Liver (tissue), 9 donors: Measurements from ENCODE around the gene PPP6C. TPM values are rescaled to one million over a fixed set of nuclear protein-coding genes. Genes with fewer than 3 reads are reported as not detected.

Source experiments
- DNase-seq: peaks from one replicate; pipeline ENCODE4 v3.0.0-alpha.2; 2017; ENCODE audit warnings: low spot score
- H3K27ac ChIP-seq, 2 donors: one replicate each; pipeline ENCODE4 v1.7.0; 2013; ENCODE audit warnings: inconsistent platforms in 2 of 2, low read length in 2 of 2, control low read depth in 1 of 2, low read depth in 1 of 2, mild to moderate bottlenecking in 1 of 2
- H3K27me3 ChIP-seq, 4 donors: one replicate each; pipeline versions ENCODE4 v1.6.1 to v1.7.0; 2013; ENCODE audit warnings: low read length in 3 of 4, inconsistent platforms in 1 of 4, mild to moderate bottlenecking in 1 of 4, moderate library complexity in 1 of 4; ENCODE audit not compliant: control insufficient read depth in 4 of 4, insufficient read depth in 4 of 4
- H3K36me3 ChIP-seq, 4 donors: one replicate each; pipeline versions ENCODE4 v1.6.1 to v1.7.0; 2013; ENCODE audit warnings: low read length in 3 of 4, mild to moderate bottlenecking in 3 of 4, low read depth in 1 of 4, moderate library complexity in 1 of 4; ENCODE audit not compliant: control insufficient read depth in 4 of 4, insufficient read depth in 3 of 4
- H3K4me1 ChIP-seq, 4 donors: one replicate each; pipeline versions ENCODE4 v1.6.1 to v1.7.0; 2013; ENCODE audit warnings: low read length in 3 of 4, mild to moderate bottlenecking in 3 of 4, moderate library complexity in 1 of 4; ENCODE audit not compliant: control insufficient read depth in 4 of 4, insufficient read depth in 4 of 4
- H3K4me3 ChIP-seq, 3 donors: one replicate each; pipeline versions ENCODE4 v1.6.1 to v1.7.0; 2013; ENCODE audit warnings: low read length in 3 of 3, control low read depth in 1 of 3, low read depth in 1 of 3, mild to moderate bottlenecking in 1 of 3
- H3K9ac ChIP-seq, 2 donors: one replicate each; pipeline ENCODE4 v1.7.0; 2013; ENCODE audit warnings: low read length in 2 of 2, mild to moderate bottlenecking in 2 of 2, moderate library complexity in 2 of 2, control low read depth in 1 of 2, low read depth in 1 of 2
- H3K9me3 ChIP-seq, 4 donors: one replicate each; pipeline versions ENCODE4 v1.6.1 to v1.7.0; 2013; ENCODE audit warnings: low read length in 3 of 4; ENCODE audit not compliant: control insufficient read depth in 4 of 4
- ATF3 ChIP-seq: IDR thresholded peaks from 2 replicates; pipeline ENCODE4 v1.6.1; 2016; ENCODE audit warnings: antibody characterized with exemption
- EGR1 ChIP-seq, 2 donors: IDR thresholded peaks; 2 replicates each; pipeline ENCODE4 v1.6.1; 2016 to 2018; ENCODE audit warnings: antibody characterized with exemption in 2 of 2, low read depth in 2 of 2
- FOXA1 ChIP-seq: IDR thresholded peaks from 2 replicates; pipeline ENCODE4 v1.6.1; 2016; ENCODE audit warnings: antibody characterized with exemption
- FOXA2 ChIP-seq: IDR thresholded peaks from 2 replicates; pipeline ENCODE4 v1.6.1; 2016; ENCODE audit warnings: antibody characterized with exemption
- HNF4A ChIP-seq, 2 donors: conservative IDR thresholded peaks; 2 replicates each; pipeline ENCODE4 v1.6.1; 2016; ENCODE audit warnings: antibody characterized with exemption in 2 of 2, mild to moderate bottlenecking in 2 of 2
- MAX ChIP-seq: IDR thresholded peaks from 2 replicates; pipeline ENCODE4 v1.6.1; 2016; ENCODE audit warnings: antibody characterized with exemption
- NR2F2 ChIP-seq: IDR thresholded peaks from 2 replicates; pipeline ENCODE4 v1.6.1; 2016; ENCODE audit warnings: antibody characterized with exemption
- RAD21 ChIP-seq, 2 donors: IDR thresholded peaks; 2 replicates each; pipeline ENCODE4 v1.6.1; 2016; ENCODE audit warnings: antibody characterized with exemption in 2 of 2, mild to moderate bottlenecking in 2 of 2
- REST ChIP-seq: IDR thresholded peaks from 2 replicates; pipeline ENCODE4 v1.6.1; 2016; ENCODE audit warnings: antibody characterized with exemption, mild to moderate bottlenecking
- RXRA ChIP-seq, 2 donors: IDR thresholded peaks; 2 replicates each; pipeline ENCODE4 v1.6.1; 2017 to 2018; ENCODE audit warnings: antibody characterized with exemption in 2 of 2, mild to moderate bottlenecking in 1 of 2
- SP1 ChIP-seq: IDR thresholded peaks from 2 replicates; pipeline ENCODE4 v1.6.1; 2018; ENCODE audit warnings: antibody characterized with exemption, mild to moderate bottlenecking
- TAF1 ChIP-seq: conservative IDR thresholded peaks from 2 replicates; pipeline ENCODE4 v1.6.1; 2016; ENCODE audit warnings: antibody characterized with exemption, mild to moderate bottlenecking
- YY1 ChIP-seq: IDR thresholded peaks from 2 replicates; pipeline ENCODE4 v1.6.1; 2016; ENCODE audit warnings: antibody characterized with exemption, mild to moderate bottlenecking
- ZBTB33 ChIP-seq: IDR thresholded peaks from 2 replicates; pipeline ENCODE4 v1.6.1; 2016; ENCODE audit warnings: antibody characterized with exemption
- WGBS: extraction: QIAGEN DNeasy Blood & Tissue Kit; methylation state at CpG from one replicate; pipeline ENCODE4 v1.1.7; 2013; 5-methylcytosine and 5-hydroxymethylcytosine counted together
- polyA plus RNA-seq, 2 donors: library from polyadenylated mRNA; stranded (reverse) in 1 of 2; unstranded in 1 of 2; fragments of 200-250 nt in 1 of 2; fragments of >200 nt in 1 of 2; fragmentation: Nextera tagmentation in 1 of 2; extraction: Ambion mirVana in 1 of 2; gene quantifications; one replicate each; pipeline versions ENCODE4 v1.2.1 to v1.2.3, GENCODE V29; 2013 to 2015
- total RNA-seq, 2 donors: library from RNA; depleted of rRNA; stranded (reverse); fragments of >200 nt; gene quantifications; one replicate each; pipeline ENCODE4 v1.2.3, GENCODE V29; 2014
- donor health status: healthy.
- donor health status: healthy.
- donor health status: healthy.
- donor health status: healthy.
- donor health status: healthy.

The PPP6C gene
- total and polyA plus RNA-seq, 4 donors = 10.1 to 14.8 (median 12.2) TPM

- Histone ChIP-seq H3K4me1 (no peaks in the 10 kb centered on the region), H3K9me3 (no peaks in the 10 kb centered on the region), H3K36me3 (no peaks in the 10 kb centered on the region), H3K4me3 (no peak overlapping the region), H3K9ac (no peak overlapping the region), H3K27ac (no peak overlapping the region), H3K27me3 (no peaks in the 10 kb centered on the region)
- no peak for DNase-seq
- 100% methylated on average over 1 of the region's 1 CpG for WGBS
- TF ChIP-seq RAD21 (IDR thresholded peaks at IDR 0.05) (no peak), ATF3 (no peak), EGR1 (IDR thresholded peaks at IDR 0.05; ENCODE audit: low read depth in 2 of 2) (no peak), FOXA1 (no peak), YY1 (no peak), MAX (no peak), ZBTB33 (no peak), SP1 (no peak), REST (no peak), RXRA (IDR thresholded peaks at IDR 0.05) (no peak), TAF1 (no peak), HNF4A (conservative IDR thresholded peaks at IDR 0.05) (no peak), NR2F2 (no peak), FOXA2 (no peak)
Measured at GRCh38 chr9:125103021-125103420, 86.6 kb downstream of the PPP6C start.

- Histone ChIP-seq H3K4me1 (no peaks in the 10 kb centered on the region), H3K36me3 (no peaks in the 10 kb centered on the region), H3K27me3 (no peaks in the 10 kb centered on the region), H3K4me3 (no peak overlapping the region), H3K27ac (no peak overlapping the region), H3K9me3 (no peaks in the 10 kb centered on the region), H3K9ac (no peak overlapping the region)
- no peak for DNase-seq
- WGBS = 94% methylated on average over 4 of the region's 4 CpGs
- TF ChIP-seq NR2F2 = no peak
- TF ChIP-seq SP1 = no peak
- TF ChIP-seq EGR1 (IDR thresholded peaks at IDR 0.05; ENCODE audit: low read depth in 2 of 2) = no peak
- no peak for TF ChIP-seq HNF4A (conservative IDR thresholded peaks at IDR 0.05)
Measured at GRCh38 chr9:125100822-125101221, 88.8 kb downstream of the PPP6C start.
